CD4-positive, alpha-beta T cell treated with Interleukin-1 beta for 1 hour (primary cell): Measurements from ENCODE around the gene THAP3.
A peak's percentile ranks its signal among the peaks of the same experiment; 100 is the strongest.

Source experiments
- DNase-seq, 2 donors: peaks; one replicate each; pipeline ENCODE4 v3.0.0-alpha.2; 2020 to 2022

The THAP3 gene

DNA sequence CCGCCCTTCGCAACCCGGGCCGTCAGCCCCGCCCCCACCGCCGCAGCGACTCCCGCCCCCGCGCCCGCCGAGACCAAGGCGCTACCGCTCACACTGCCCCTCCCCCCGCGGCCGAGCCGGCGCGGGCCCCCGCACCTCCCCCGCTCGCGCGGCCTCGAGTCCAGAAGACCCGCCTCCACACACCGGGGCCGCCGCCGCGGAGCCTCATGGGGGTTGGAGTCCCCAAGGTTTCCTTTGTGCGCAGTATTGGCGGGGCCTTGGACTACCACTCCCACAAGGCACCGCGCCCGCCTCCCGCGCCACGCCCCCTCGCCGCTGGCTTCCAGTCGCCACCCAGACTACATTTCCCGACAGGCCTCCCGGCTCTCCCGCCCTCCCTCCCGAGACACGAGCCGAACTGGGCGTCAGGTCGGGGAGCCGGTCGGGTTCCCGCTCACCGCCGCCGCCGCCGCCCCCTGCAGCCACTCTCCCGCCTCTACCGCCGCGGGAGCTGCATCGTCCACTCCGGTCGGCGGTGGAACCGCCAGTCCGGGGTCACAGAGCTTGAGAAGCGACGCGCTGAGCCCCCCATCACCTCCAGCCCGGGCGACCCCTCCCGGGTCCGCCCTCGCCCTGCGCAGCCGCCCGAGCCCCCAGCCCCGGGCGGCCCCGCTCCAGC, 11.2 kb upstream of the THAP3 start, which contains the start of gene PHF13:
TSS of gene PHF13 (plus strand) at position 371 of the 658 bp plus-strand sequence. CDS start 336 bp downstream, outside the sequence.
- DNase-seq: peak; percentile 99 to 100

DNA sequence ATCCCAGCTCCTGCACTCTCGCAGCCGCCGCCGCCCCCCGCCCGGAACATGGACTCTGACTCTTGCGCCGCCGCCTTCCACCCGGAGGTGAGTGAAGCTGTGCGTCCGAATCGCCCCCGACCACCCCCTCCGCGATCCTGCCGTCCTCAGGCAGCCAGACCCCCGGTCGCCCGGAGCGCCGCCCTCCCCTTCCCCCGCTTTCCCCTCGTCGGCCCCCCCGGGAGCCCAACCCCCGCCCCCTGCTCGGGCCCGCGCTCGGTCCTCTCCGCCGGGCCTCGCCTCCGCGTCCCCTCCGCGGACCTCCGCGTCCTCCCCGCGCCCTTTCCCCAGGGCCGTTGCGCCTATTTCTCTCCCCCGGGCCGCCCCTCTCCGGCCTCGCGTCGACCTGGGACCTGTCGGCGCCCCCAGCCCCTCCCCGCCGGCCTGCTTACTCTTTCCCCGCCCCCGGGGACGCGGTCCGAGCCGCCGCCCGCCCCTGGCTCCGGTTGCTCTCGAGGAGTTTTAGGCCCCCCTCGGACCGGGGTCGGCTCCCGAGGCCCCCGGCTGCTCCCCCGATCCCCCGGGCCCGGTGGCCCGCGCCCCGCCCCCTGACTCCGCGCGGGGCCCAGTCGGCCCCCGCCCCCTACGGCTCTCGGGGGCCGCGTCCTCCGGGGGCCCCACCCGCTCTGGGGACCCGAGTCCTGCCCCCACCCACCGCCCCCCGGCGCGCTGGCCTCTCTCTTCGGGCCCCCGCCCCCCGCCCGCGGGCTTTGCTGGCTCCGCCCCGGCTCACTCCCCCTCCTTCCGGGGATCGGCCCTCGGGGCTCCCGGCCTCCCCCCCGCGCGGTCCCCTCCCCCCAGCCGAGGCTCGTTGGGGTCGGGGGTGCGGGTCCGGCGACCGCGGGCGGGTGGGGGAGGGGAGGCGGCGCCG, 10.4 kb upstream of the THAP3 start:
- peak; percentile 43 to 62 for DNase-seq

DNA sequence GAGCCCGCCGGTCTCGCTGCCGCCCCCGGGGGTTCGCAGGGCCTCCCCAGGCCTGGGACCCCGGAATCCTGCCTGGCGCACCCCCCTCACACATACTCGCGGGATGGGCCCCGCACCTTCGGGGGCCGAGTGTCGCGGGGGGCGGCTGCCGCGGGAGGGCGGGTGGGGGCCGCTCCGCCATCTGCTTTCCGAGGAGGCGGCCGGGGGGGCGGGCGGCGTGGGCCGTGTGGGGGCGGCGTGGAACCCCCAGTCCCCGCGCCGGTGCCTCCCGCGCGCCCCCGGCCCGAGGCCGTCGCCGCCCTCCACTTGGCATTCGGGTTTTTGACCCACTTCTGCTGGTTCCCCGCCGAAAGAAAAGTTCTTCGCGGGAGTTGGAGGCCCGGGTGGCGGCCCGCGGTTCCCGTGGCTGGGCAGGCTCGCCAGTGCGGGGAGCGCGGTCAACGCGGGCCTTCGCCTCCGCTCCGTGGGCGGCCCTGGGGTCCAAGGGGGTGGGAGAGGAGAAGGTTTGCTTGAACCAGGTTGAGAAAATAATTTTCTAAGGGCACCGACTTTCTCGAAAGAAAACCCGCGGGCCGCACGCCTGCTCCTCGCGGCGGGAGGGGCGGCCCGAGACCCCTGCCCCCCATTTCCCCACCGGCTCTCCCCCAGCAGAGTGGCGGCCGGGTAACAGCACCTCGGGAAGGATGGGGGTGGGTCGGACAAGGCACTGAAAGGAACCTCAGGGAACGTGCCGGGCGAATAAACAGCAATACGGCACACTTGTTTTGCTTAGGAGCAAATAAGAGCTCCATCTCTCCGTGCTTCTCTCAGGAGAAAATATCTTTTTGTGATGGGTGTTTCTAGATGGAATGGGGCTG, 9.5 kb upstream of the THAP3 start:
- peak in 1 of 2 donors; percentile 22 for DNase-seq

DNA sequence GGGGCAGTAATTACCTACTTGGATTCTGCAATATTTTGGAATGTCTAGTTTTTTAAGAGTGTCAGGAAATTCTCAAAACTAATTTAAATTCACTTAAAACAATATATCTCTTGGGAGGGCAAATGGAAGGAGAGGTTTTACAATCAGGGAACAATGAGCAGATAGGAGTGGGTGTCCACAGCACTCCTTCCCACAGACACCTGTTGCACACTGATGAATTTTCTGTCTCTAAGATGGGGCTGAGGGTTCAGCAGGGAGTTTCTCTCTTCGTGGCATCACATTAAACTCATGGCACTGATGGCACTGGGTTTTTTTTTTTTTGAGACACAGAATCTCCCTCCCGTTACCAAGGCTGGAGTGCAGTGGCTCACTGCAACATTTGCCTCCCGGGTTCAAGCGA, 5.6 kb upstream of the THAP3 start:
- no peak for DNase-seq

DNA sequence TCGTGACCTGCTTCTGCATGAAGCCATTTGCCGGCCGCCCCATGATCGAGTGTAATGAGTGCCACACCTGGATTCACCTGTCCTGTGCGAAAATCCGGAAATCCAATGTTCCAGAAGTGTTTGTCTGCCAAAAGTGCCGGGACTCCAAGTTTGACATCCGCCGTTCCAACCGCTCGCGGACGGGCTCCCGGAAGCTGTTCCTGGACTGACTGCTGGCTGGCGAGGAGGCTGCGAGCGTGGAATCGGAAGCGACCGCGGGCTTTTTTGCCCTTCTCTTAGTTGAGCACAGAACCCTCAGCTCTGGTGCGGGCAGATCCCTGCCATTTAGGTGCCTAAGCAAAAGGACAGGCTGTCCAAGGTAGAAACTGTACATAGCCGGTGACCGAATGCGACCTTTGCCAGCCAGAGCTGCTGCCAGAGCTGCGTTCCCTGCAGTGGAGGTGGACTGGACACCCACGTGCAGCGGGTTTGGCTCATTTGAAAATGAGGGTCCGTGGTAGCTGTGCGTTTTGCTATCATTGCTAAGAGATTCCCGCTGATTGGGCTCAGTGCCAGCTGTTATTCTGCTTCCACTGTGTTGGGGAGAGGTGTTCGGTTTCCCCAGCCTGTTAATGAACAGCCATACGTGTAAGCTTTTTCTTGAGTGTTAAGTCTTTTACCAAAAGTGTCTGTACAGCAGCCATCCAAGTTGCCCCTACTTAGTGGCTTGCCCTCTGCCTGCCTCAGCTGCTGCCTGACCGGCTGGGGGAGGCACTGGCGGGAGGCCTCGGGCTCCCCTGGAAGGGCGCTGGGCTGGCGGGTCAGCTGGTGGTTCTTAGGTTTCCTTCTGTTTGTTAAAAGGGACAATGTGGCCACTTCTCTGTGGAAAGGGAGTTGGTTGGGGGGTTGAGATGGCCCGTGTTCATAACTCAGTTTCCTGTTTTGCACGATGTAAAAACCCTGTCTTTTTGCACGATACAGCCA, 3.0 kb upstream of the THAP3 start:
- DNase-seq: no peak

DNA sequence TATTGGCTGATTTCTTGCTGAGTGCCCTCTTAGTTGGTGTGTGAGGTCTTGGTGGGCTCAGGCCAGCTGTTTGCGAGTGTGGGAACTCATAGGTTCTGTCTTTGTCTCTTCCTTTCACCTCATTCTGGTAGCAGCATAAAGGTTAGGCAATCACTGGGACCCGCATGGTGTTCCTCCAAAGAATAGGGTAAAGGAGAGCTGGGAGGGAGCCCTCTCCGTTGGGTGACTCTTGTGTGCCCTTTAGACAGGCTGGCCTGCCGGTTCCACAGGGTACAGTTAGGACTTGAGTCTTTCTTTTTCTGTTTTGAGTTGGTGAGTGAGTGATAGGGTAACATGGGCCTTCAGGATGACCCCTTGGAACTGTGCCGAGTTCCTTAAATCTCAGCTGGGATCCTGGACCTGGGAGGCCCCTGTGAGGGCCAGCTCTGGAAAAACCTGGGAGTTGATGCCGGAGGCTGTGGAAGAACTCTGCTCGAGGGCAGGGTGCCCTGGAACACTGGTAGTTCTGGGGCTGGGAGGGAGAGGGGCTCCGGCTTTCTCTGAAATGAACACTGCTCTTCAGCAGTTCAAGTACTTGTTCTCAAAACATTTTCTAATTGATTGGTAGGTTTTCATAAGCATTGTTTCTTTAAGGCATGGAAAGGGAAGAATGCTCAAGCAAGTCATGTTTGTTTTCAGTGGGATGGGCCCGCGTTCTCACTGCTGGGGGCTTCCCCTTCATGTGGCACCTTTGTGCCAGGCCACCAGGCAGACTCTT, 2.1 kb upstream of the THAP3 start:
- no peak for DNase-seq

DNA sequence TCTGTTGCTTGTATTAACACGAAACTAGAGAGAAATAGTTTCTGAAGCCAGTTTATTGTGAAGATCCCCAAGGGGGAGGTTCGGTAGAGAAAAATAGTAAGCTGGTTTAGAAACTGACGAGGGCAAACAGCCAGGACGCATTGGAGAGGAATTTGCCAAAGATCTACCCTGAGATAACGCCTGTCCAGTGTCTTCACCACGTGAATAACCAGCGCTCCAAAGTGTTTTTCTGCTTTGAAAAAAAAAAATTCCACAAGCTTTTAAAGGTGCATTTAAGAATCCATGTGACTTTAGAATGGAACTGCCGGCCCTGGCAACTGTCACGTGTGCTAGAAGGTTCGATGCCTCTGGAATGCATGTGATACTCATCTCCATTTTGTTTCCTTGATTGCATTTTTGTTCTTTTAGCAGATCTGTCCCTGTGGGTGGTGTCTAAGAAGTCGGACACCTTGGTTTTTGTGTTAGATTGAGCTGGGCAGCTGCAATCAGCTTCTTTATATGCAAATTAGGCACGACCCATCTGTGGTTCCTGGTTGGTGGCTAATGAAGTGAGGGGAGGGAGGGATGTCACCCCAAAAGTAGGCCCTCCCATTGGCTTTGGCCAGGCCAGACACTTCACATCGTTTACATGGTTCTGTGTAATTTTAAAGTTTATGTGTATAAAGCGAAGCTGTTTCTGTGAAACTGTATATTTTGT, 1.3 kb upstream of the THAP3 start:
- no peak for DNase-seq

DNA sequence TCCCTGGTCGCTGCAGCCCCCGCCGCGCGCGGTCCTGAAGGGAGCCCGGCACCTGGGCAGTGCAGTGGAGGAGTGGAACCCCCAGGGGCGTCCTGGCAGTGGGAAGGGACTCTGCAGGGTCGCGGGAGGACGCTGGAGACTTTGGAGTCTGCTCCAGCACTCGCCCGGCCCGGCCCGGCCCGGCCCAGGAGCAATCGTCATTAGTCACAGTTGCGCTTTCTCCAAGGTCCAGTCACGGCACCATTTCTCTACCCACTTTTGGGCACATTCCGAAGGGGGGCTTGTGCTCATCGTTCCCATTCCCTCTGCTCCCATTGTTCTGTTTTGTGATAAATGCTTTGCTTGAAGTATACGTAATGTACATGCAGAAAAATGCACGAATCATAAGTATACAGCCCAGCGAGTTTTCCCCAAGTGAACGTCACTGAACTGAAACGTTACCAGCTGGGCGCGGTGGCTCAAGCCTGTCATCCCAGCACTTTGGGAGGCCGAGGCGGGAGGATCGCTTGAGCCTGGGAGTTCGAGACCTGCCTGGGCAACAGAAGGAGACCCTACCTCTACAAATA, 999 bp downstream of the THAP3 start:
- no peak for DNase-seq

DNA sequence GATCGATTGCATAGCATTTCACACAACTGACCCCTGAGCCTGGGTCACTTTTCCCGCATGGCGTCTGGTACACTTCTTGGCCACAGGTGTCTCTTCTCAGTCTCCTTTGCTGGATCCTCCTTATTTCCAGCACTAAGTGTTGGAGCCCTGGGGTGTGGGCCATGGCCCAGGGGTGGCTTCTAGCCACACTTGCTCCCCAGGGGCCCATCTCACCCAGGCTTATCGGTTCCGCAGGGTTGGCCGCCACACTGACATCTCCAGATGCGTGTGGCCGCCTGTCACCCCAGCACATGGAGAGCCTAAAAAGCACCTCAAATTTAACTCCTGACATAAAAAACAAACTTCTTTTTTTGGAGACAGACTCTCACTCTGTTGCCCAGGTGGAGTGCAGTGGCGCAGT, 2.4 kb downstream of the THAP3 start:
- no peak for DNase-seq

DNA sequence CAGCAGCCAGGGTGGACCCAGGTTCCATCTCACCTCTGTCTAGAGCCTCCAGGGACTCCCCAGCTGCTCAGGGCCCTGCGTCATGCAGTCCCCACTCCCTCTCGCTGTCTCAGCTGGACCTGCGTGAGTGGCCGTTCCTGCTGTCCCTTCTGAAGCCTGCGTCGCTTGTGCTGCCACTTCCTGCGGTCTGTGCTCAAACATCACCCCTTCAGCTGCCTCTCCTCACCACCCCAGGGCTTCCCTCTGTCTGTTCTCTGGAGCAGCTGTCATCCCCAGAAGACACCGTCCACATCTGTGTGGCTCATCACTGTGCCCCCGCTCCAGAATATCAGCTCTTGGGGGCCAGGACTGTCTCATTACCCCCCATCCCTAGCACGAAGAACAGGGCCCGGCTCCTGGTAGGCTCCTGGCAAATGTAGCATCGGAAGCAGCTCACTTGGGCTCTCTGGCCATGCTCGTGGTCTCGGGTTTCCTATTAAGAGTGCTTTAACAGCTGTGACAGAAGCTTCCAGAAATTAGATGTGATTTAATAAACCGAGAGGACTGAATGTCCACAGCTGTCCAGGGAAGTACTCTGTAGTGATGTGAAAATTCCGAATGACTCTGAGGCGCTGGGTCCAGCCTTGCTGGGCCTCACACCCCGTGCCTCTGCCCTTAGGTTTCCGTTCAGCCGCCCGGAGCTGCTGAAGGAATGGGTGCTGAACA, 3.3 kb downstream of the THAP3 start:
- no peak for DNase-seq

DNA sequence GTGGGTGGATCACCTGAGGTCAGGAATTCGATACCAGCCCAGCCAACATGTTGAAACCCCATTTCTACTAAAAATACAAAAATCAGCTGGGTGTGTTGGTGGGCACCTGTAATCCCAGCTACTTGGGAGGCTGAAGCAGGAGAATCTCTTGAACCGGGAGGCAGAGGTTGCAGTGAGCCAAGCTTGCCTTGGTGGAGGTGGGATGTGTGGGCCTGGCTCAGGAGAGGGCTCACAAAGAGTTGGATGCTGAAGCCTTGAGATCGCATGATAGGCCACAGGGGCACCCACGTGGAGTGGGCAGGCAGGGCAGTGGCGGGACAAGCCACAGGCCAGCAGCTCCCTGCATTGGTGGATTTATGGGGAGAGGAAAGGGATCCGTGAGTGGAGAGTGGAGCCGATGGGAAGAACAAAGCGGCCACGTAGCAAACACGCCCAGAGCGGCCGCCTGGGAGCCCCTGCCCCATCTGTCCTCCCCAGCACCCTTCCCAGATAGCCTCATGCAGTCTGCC, 4.4 kb downstream of the THAP3 start:
- DNase-seq: no peak

DNA sequence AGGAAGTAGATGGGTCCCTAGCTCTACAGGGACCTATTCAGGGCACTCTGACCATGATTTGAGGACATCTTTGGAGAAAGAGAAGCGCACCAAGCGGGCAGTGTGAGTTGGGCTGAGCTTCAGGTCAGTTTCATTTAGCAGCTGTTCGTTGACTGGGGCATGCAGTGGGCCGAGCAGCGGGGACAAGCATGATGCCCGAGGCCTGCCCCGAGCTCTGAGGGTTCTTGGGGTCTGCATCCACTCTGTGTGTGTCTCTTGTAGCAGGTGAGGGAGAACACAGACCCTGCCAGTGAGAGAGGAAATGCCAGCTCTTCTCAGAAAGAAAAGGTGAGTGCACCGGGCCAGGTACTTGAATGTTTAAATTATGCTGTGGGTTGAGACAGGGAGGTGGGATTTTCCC, 5.4 kb downstream of the THAP3 start:
- no peak for DNase-seq

DNA sequence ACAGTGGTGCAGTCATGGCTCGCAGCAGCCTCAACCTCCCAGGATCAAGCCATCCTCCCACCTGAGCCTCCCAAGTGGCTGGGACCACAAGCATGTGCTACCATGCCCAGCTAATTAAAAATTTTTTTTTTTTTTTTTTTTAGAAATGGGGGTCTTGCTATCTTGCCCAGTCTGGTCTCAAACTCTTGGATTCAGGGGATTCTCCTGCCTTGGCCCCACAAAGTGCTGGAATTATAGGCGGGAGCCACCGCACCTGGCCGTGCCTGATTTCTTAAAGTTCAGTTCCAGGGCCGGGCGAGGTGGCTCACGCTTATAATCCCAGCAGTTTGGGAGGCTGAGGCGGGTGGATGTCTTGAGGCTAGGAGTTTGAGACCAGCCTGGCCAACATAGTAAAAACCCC, 6.4 kb downstream of the THAP3 start:
- no peak for DNase-seq

DNA sequence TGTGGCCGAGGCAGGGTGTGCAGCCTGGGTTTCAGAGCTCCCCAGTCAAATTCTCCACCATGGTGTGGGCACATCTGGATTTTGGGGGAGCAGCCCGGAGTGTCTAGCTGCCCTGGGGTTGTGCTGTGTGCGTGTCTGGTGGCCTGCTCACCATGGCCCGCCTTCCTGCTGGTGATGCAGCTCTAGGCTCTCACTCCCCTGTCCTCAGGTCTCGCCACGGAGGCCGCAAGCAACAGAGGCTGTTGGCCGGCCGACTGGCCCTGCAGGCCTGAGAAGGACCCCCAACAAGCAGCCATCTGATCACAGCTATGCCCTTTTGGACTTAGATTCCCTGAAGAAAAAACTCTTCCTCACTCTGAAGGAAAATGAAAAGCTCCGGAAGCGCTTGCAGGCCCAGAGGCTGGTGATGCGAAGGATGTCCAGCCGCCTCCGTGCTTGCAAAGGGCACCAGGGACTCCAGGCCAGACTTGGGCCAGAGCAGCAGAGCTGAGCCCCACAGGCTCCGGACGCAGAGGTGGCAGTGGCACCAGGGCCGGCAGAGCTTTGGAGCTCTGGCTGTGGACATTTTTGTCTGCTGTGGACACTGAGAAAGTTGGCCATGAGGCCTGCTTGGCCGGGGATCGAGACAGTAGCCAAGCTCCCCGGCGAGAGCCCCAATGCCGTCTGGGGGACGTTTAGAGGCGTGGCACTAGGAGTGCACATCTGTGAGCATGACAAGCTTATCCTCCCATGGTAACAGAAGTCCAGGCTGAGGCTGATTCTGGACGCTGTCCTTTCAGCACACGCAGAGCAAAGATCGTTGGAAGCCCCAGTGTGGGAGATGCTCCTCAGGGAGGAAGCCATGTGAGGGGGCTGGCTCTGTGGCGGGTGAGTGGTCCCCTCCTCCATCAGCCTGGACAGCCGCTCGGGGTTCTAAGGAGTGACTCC, 8.2 kb downstream of the THAP3 start:
- DNase-seq: no peak

DNA sequence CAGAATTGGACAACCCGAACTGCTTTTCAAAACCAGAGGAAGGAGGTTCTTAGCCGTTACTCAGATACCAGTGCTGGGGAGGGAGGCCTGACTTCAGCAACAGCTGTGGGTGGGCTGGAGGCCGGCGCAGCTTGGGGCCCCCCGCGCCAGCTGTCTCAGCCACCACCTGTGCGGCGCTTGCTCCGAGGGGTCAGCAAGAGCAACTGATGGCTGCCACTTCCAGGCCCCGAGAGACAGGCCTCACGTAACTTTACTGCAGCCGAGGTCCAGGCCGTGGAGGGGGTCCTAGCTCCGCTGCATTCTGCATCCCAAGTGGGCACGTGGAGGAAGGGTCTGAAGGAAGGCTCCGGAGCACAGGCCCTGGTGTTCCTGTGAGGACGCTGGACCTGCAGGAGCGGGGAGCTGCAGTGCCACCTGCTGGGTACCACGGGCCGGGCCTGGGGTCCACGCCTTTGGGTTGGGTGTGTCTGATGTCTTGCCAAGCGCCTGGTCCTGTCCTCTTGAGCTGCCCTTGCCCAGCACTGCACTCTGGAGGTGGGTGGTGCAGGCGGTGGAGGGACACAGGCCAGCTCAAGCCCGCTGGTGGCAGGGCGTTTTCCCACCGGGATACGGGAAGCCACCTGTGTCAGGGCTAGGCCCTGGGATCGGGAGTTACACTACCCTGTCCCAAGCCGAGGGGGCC, 9.8 kb downstream of the THAP3 start:
- peak; percentile 34 to 42 for DNase-seq

DNA sequence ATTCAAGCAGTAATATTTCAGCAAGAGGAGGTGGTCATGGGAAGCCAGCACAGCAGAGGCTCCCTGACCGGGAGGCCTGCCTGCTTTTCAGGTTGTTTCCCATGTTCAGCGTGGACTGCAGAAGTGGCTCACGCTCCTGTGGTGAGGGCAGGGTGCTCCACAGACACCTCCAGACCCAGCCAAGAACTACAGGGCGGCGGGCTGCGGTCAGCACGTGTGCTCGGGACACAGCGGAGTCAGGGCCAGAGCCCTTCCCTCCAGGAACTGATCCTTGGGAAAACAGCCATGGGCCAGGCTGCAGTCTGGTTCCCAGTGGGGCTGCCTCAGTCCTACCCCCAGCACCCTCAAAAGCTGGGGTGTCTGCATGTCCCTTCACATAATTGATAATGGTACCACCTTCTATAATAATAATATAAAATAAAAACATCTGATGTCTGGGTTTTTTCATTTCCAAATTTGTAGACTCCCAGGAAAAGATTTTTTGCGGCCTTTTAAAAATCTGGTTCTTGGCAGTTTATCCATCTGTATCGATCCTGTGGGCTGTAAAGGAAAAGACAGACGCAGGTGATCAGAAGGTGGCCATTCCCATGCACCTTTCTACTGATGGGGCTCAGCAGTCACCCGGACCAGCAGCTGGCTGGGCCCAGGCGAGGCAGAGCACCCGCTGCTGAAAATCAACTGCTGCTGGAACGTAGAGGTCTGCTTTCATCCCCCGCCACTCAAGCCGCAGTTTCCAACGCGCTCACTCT, 10.7 kb downstream of the THAP3 start:
- no peak for DNase-seq
